GM19043 (cell line): ENCODE results near the gene TMED9.
"Not testable (repeated sequence)": the region's sequence is repeated elsewhere in the genome, so short reads cannot be mapped to it uniquely, and the experiment has no call there.

ENCODE experiments used
- ATAC-seq: cut with Tn5 transposase; IDR thresholded peaks from one replicate; pipeline ENCODE4 v1.9.1; 2021; ENCODE audit warnings: low read depth; ENCODE audit not compliant: unreplicated experiment

The TMED9 gene

DNA sequence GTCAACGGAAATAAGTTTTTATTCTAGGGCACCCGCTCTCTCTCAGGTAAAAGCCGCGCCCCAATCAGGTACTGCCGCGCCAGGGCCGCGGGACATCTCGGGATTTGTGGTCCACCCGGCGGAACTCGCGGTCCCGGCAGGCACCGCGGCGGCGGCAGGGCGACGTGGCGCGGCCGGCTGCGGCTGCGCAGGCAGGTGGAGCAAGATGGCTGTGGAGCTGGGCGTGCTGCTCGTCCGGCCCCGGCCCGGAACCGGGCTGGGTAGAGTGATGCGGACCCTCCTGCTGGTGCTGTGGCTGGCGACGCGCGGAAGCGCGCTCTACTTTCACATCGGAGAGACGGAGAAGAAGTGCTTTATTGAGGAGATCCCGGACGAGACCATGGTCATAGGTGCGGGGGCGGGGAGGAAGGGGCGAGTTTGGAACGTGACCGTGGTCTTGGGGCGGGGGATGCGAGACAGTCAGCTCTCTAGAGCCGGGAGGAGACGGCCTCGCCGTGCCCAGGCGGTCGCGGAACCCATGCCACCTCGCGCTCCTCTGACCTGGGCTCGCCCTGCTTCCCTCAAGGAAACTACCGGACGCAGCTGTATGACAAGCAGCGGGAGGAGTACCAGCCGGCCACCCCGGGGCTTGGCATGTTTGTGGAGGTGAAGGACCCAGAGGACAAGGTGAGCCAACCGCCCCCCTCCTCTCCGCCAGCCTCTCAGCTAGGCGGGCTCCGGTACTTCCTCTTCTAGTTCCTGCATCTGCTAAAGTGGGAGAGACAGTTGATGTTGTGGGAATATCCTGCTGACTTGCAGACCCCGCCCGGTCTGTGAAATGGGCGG, at the start of gene TMED9:
TSS of gene TMED9 (plus strand) at position 194 of the 825 bp plus-strand sequence. CDS start at position 206, 12 bp downstream.
- peak; percentile 93 for ATAC-seq

DNA sequence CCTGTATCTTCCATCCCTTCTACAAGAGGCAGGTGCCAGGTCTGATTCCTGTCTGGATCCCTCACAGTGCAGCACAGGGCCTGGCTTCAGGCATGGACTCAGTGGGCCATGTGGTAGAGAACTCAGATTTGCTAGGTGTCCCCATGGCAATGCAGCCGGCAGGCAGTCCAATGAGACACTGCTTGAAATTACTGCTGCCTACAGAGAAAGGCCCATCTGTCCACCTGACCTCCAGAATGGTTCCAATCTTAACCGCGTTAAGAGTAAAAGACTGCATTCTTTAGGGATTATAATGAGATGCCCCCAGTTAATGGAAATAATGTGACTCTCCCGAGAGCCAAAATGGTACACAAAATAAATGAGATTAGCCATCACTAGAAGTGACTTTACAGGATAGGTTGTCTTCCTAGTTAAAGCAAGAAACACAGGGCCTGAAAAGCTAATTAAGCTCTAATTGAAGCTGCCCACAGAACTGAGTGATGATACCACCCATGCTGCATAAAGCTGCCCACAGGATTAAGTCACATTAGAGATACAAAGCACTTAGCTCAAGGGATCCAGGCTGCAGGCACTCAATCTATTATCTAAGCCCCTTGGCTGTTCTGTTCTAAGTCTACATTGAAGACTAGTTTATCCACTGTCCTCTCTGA, 49.1 kb upstream of the TMED9 start:
- ATAC-seq = no peak

DNA sequence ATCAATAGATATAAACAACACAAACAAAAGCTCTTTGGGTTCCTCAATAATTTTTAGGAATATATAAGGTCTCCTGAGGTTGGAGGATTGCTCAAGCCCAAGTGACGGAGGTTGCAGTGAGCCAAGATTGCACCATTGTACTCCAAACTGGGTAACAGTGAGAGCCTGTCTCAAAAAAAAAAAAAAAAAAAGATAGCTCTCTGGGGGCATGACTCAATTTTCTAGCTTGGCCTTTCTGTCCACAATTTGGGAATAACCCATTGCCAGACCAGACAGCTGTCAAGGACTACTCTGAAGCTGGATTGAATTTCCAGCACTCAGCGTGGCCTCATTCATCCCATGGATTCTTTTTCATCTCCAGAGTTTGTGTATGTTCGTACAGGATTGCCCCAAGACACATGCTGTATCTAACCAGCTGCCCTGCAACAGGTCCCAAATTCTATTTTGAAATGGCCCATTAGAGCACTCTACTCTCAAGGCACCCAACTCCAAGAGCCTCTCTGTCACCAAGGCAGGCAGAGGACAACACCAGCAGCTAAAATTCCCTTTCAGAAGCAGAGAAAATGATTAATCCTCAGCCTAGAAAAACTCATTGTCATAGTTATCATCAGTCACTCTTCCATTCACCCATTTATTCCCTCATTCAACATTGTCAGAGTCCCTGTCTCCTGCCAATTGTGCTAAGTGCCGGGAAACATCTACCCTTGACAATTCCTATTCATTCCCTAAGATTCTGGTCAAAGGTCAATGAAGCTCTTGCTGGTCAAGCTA, 46.3 kb upstream of the TMED9 start:
- ATAC-seq = no peak

DNA sequence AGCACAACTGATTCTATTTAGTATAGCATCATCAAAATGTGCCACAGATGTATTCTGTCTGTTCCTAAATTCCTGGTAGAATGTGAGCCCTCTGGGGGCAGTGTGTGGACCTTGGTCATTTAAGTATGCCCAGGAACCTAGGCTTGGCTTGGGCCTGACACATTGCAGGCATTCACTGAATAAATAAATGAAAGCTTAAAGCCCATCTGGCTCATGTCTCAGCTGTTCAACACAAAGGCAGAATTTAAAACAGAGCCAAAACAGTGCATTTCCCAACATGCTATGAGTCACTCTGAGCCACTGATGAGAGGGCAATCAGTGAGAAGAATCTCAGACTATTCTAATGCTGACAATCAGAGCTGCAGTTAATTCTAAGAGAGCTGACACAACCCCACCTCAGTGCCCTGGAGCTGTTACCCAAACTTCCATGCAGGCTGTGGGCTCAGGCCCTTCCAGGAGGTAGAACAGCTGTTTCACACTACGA, 45.7 kb upstream of the TMED9 start:
- no peak for ATAC-seq

DNA sequence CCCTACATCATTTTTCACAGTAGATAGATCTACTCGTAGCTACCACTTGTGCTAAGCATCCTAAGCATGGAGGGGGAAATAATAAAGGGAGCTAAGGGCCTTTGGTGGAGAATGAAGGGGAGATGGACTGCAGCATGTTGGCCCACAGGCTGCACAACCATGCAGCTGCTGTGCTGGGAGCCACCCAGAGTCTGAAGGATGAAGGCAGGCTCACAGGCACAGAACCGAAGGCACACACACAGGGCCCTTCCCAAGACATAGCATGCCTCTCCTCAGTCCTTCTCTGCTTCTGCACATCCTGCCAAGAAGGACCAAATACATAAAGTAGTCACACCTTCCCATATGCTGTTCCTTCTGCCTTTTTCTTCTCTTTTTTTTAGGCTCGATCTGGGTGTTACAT, 44.3 kb upstream of the TMED9 start:
- ATAC-seq = no peak

DNA sequence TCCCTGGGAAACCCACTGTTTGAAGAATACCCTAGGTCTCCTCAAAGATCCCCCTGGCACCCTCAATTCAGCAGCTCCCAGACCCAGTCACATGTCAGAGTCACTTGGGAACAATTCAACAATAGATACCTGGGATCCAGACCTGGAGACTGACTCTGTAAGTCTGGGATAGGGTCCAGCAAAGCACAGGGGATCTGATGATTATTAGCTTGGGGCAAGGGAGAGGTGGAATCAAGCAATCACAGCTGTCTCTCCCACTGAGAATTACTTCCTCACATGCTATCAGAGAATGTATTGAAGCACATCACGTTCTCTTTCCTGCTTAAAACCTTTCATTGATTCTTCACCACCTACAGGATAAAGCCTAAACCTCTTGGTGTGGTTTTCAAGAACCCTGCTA, 43.5 kb upstream of the TMED9 start:
- no peak for ATAC-seq

DNA sequence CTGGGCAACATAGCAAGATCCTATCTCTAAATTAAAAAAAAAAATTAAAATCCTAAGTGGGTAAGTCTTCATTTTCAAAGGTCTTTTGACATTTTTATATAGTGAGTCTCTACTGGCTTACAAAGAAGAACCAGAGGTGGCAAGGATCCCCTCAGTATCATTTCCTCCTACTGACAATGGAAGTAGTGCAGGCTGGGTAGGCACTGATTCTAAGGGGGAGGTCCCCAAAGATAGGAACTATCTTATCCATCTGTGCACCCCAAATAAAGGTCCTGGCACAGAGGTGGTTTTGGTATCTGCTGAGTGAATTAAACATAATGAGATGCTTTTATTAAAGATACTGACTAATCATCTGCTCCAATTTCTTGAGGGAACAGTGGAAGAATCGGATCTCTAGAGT, 41.9 kb upstream of the TMED9 start:
- no peak for ATAC-seq

DNA sequence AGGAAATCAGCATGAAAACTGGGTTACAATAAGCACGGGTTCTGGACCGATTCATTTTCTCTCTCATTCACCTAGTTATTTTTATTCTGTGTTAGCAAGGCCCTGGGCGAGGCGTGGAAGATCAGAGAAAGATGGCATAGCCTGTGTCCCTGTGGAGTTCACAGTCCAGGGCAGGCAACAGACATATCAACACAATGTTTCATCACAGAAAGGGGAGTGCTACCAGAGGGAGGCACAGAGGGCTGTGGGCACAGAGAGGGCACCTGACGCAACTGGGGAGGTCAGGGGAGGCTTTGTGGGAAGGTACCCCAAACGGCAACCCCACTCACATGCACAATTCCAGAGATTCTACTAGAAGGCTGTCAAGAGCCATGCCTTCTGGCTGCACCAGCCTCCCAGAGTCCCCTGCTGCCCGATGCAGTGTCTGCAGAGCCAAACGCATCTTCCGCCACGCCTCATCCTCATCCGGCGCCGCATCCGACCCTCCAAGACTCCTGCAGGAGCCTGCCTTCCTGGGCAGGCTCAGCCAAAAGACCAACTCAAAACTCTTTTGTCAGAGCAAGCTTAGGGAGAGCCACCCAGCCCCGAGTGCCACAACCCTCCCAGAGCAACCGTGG, 39.1 kb upstream of the TMED9 start:
- ATAC-seq = no peak

DNA sequence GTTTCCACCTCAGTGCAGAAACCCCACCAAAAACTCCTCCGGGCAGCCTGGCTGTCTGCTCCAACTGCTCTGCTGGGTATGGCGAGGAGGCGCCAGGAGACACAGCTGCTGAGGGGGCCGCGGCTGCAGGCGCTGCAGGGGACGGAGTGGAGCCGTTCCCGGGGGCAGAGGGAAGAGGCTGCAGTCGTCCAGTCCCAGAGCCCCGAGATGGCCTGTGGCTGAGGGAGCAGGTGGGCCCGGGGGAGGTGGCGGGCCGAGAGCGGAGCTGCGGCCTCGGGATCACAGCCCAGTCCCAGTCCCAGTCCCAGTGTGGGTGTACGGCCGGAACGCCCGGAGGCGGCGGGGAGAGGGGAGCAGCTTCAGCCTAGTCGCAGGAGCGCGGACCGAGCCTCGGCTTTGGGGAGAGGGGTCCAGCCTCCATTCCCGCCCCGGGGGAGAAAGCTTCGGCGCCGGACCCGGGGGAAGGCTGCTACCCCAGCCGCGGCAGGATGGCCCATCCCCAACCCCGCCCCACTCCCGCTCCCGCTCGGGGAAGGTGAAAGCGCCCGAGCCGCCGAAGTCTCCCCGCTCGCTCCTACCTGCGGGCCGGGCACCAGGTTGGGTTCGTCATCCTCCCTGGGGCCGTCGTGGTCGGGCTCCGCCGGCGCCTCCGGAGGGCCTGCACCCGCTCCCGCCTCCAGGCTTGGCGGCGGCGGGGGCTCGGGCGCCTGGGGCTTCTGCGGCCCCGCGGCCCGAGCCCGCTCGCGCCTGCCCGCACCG, 38.2 kb upstream of the TMED9 start:
- peak; percentile 35 for ATAC-seq

DNA sequence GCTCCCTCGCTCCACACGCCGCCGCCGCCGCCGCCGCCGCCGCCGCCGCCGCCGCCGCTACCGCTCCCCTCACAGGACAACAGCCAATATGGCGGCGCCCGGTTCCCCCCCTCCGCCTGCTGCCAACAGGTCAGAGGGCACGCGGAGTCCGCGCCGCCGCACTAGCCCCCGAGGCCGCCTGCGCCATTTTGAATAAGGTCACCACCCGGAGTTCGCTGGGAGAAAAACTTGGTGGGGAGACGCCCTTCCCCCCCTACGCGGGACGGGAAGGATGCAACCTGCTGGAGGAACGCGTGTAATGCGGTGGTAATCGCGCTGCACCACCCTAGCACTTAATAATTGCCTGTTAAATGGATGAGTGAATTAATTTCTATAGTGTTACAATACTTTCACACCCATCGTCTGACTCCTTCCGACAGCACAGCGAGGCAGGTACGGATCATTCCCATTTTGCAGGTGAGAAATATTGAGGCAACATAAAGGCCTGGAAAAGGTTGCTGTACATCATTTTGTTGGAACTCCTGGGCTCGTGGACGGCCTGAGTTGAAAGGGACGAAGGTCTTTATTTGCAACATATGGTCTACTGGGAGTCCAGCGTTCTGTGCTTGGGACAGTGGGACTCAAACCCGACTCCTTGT, 37.4 kb upstream of the TMED9 start, which contains the start of gene FAM193B:
TSS of gene FAM193B (minus strand) at position 90 of the 638 bp plus-strand sequence. CDS start 105 bp downstream, outside the sequence.
- peak; percentile 90 for ATAC-seq

DNA sequence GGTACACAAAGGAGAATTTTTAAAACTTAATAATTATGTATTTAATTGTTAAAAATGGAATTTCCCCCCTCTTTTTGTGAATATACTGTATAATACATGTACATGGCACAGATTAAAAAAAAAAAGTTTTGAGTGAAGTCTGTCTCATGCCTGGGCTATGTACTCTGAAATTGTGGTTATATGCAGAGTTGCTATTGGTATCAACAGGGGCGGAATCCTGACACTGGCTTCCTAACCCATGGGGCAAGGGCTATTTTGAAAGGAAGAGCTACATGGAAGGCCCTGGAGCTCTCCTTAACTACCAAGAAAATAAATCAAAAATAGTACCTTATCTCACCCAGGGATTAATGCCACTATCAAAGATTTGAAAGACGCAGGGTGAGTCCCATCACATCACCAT, 36.8 kb upstream of the TMED9 start:
- ATAC-seq = no peak

DNA sequence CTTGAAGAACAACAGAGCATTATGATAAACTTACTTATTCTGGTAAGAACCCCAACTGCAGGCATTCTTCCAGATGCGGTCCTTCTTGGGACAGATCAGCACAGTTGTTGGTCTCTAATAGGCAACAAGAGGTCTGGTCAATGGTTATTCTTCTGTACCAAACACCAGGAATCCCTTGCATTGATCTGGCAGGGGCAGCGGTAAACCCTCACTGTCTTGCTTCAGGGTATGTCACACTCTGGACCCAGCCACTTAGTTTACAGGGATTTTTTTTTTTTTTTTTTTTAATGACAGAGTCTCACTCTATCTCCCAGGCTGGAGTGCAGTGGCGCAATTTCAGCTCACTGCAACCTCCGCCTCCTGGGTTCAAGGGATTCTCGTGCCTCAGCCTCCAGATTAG, 36.3 kb upstream of the TMED9 start:
- ATAC-seq = no peak

DNA sequence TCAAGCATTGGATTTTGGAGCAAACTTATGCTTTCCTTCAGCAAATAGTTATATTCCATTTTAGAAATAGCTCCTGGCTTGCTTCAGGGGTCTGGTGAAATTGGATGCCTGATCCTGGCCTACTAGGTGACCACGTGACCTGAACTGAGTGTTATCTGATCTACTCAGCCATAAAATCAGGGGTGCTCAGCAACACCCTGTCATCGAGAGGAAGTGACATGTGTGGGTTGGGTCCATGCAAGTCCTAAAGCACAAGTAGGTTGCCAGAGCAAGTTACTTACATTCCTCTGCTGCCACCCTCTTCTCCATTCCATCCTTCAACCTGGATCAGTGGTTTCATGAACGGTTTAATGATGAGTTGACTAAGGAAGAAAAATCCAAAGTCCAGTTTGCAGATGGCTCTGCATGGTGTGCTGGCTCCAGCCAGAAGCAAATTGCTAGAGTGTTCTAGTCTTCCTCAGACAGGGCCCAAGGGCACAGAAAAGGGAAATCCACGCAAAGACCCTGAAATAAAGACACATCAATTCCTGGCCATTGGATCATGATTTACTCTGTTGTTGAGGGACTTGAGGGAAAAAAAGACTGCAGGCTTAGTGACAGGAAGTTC, 34.9 kb upstream of the TMED9 start:
- no peak for ATAC-seq

DNA sequence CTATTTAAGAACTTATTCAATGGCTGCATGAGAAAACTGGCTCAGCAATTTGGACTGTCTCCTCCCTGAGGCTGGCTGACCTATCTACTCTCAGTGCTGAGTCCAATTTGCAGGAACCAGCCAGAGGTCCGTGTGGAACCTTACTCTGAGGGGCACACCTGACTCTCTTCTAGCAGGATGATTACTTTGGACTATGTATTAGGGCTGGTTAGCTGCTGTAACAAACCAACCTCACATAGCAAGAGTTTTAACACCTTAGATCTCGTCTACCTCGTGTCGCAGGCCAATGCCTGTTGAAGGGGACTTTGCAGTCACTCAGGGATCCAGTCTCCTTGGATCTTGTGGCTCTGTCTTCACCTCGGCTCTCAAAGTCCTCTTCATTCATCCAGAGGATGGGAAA, 34.2 kb upstream of the TMED9 start:
- no peak for ATAC-seq

DNA sequence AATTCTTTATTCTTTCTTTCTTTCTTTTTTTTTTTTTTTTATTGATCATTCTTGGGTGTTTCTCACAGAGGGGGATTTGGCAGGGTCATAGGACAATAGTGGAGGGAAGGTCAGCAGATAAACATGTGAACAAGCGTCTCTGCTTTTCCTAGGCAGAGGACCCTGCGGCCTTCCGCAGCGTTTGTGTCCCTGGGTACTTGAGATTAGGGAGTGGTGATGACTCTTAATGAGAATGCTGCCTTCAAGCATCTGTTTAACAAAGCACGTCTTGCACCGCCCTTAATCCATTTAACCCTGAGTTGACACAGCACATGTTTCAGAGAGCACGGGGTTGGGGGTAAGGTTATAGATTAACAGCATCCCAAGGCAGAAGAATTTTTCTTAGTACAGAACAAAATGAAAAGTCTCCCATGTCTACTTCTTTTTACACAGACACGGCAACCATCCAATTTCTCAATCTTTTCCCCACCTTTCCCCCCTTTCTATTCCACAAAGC, 32.5 kb upstream of the TMED9 start:
- not testable (repeated sequence) for ATAC-seq

DNA sequence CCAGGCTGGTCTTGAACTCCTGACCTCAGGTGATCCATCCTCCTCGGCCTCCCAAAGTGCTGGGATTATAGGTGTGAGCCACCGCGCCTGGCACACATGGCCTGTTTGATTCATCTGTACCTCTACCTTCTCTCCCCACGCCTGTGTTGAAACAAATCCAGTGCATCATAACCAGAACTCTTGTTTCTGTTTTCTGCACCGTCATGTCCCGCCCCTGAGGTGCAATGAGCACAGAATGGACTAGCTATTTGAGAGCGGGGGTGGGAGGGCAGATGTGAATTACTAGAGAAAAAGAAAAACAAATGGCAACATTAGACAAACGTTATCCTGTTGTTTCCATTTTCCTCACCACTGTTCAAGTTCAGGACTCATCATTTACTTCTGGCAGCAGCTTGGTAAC, 27.0 kb upstream of the TMED9 start:
- ATAC-seq = no peak

DNA sequence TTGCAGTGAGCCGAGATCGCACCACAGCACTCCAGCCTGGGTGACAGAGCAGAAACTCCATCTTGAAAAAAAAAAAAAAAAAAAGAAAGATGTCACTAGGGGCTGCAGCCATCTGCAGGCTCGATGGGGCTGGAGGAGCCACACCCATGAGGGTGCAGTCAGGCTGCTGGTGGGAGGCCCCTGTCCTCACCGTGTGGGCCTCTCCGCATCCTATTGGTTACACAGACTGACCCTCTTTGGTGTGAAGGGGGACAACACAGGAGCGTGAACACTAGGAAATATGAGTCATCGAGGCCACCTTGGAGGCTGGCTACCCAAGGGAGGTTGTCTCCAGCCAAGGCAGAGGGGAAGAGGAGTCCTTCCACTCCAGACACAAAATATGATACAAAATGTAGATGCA, 23.7 kb upstream of the TMED9 start:
- no peak for ATAC-seq

DNA sequence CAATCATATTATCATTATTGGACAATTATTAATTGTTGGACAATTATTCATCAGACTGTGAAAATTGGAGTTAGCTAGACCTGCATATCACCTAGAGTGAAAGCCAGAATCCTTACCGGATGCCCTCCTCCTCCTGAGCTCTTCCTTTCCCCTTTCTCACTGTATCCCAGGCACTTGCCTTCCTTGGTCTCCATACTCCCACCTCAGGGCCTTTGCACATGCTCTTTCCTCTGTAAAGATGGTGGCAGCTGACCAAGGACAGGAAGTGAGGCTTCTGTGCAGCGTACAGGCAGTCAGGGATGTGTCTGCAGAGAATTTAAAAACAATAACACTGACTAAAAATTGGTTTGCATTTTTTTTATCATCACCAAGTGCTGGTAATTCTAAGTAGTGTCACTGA, 22.1 kb upstream of the TMED9 start:
- ATAC-seq = no peak

DNA sequence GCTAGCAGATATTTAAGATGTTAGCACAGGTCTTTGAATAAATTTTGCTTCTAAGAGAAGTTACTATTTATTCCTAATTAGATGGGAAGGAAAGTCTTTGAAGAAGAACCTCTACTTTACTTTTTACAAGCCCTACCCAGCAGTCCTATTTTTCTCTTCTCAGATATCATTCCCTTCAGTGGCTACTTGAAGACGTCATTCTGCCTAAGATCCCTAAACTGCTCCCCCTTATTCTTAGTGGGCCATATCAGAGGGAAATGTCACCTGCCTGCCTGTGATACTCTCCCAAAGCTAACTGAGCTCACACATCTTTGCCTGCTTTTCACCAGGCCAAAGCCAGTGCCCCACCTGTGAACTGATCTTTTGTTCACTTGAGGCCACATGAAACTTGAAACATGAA, 16.5 kb upstream of the TMED9 start:
- no peak for ATAC-seq
